HG03139 (cell line): Measurements from ENCODE around the gene BHLHE40.
"Not testable (repeated sequence)": the region's sequence is repeated elsewhere in the genome, so short reads cannot be mapped to it uniquely, and the experiment has no call there.

Experiments
- ATAC-seq: cut with Tn5 transposase; IDR thresholded peaks from one replicate; pipeline ENCODE4 v1.9.1; 2021; ENCODE audit not compliant: unreplicated experiment

BHLHE40 gene

GRCh38 chr3:4959180-4959579, 20.1 kb upstream of the BHLHE40 start:
- no peak for ATAC-seq

- not testable (repeated sequence) for ATAC-seq
Observed at GRCh38 chr3:4961865-4962264, 17.4 kb upstream of the BHLHE40 start.

GRCh38 chr3:4963669-4964570, 15.3 kb upstream of the BHLHE40 start:
- ATAC-seq, result no peak

- ATAC-seq, result not testable (repeated sequence)
Observed at GRCh38 chr3:4966006-4966405, 13.2 kb upstream of the BHLHE40 start.

GRCh38 chr3:4967683-4968082, 11.6 kb upstream of the BHLHE40 start:
- not testable (repeated sequence) for ATAC-seq

- ATAC-seq, result not testable (repeated sequence)
Observed at GRCh38 chr3:4971437-4971836, 7.8 kb upstream of the BHLHE40 start.

- no peak for ATAC-seq
Observed at GRCh38 chr3:4971838-4972237, 7.4 kb upstream of the BHLHE40 start.

- no peak for ATAC-seq
Observed at GRCh38 chr3:4972652-4973643, 6.3 kb upstream of the BHLHE40 start.

GRCh38 chr3:4974154-4974553, 5.1 kb upstream of the BHLHE40 start:
- ATAC-seq, result no peak

- no peak for ATAC-seq
Observed at GRCh38 chr3:4976109-4976508, 3.1 kb upstream of the BHLHE40 start.

- ATAC-seq, result peak; percentile 27
Observed at GRCh38 chr3:4977001-4977852, 2.0 kb upstream of the BHLHE40 start.

GRCh38 chr3:4977853-4978203, 1.4 kb upstream of the BHLHE40 start:
- no peak for ATAC-seq

GRCh38 chr3:4978204-4978965, 852 bp upstream of the BHLHE40 start:
- ATAC-seq, result peak; percentile 35

GRCh38 chr3:4978966-4979427, 240 bp upstream of the BHLHE40 start:
- peak; percentile 37 for ATAC-seq

- peak; percentile 15 for ATAC-seq
Observed at GRCh38 chr3:4980229-4981203, 1.3 kb downstream of the BHLHE40 start.

- no peak for ATAC-seq
Observed at GRCh38 chr3:4981294-4981664, 2.0 kb downstream of the BHLHE40 start.

- ATAC-seq, result no peak
Observed at GRCh38 chr3:4981665-4982494, 2.6 kb downstream of the BHLHE40 start.
